B cell (primary cell): ENCODE measurements around the gene RNF40.

Experiments
- CTCF ChIP-seq: fragments of 200-600 bp; IDR thresholded peaks from one replicate; pipeline ENCODE4 v1.8.0; 2022; ENCODE audit warnings: antibody characterized with exemption, mild to moderate bottlenecking
- EZH2 ChIP-seq: IDR thresholded peaks from 2 replicates; pipeline ENCODE4 v1.6.1; 2012; ENCODE audit warnings: borderline replicate concordance, low read depth, mild to moderate bottlenecking, moderate library complexity, low read length; ENCODE audit not compliant: insufficient read depth, poor library complexity, severe bottlenecking

- TF ChIP-seq CTCF (no peak), EZH2 (no peak)
These were observed 8.5 kb upstream of the RNF40 start for GRCh38 chr16:30753596-30753995.
